B cell (primary cell): ENCODE measurements around the gene RBM17. TPM values are rescaled to one million over a fixed set of nuclear protein-coding genes. Genes with fewer than 3 reads are reported as not detected.
A peak's percentile ranks its signal among the peaks of the same experiment; 100 is the strongest.
"Not testable (repeated sequence)": the region's sequence is repeated elsewhere in the genome, so short reads cannot be mapped to it uniquely, and the experiment has no call there.

ENCODE experiments used
- ATAC-seq: fragments of 200-7000 bp; cut with Tn5 transposase; one replicate; pipeline ENCODE4 v1.10.0; 2021; ENCODE audit warnings: low read depth, mild to moderate bottlenecking, moderate number of reproducible peaks, moderate library complexity
- CTCF ChIA-PET: fragments of 350-600 bp; sonication (Branson Sonifier 250); formaldehyde crosslinking; loops from one replicate; lab custom pipeline; 2021; ENCODE audit warnings: antibody characterized with exemption, inconsistent platforms; lab: Charles Lee
- POLR2A ChIA-PET: fragments of 350-600 bp; sonication (Branson Sonifier 250); formaldehyde crosslinking; loops from one replicate; lab custom pipeline; 2021; ENCODE audit warnings: antibody characterized with exemption; lab: Charles Lee
- DNase-seq: peaks from one replicate; pipeline ENCODE4 v3.0.0; 2013
- H2AFZ ChIP-seq: 2 replicates; pipeline ENCODE4 v1.6.1; 2012; ENCODE audit warnings: mild to moderate bottlenecking, low read depth, low read length; ENCODE audit not compliant: insufficient read depth, poor library complexity, severe bottlenecking
- H3K27ac ChIP-seq, 2 donors: 1 replicate in 1 of 2; 2 replicates in 1 of 2; pipeline ENCODE4 v1.5.1; 2012 to 2013; ENCODE audit warnings: low read length in 2 of 2, mild to moderate bottlenecking in 2 of 2, moderate library complexity in 1 of 2
- H3K27me3 ChIP-seq, 4 experiments: fragments of 200-600 bp in 1 of 4; sonication (generic) in 1 of 4; replicated peaks in 1 of 4; 1 replicate in 2 of 4; 2 replicates in 2 of 4; pipeline versions ENCODE4 v1.6.1 to v1.7.0; 2013 to 2016; ENCODE audit warnings: low read length in 3 of 4, mild to moderate bottlenecking in 2 of 4, mixed read lengths in 1 of 4, moderate library complexity in 1 of 4; ENCODE audit not compliant: insufficient read depth in 4 of 4, control insufficient read depth in 3 of 4; ENCODE audit errors: control extremely low read depth in 1 of 4
- H3K36me3 ChIP-seq, 2 experiments: replicated peaks in 1 of 2; 1 replicate in 1 of 2; 2 replicates in 1 of 2; pipeline versions ENCODE4 v1.6.1 to v1.7.1; 2013; ENCODE audit warnings: low read length in 1 of 2; ENCODE audit not compliant: insufficient read depth in 2 of 2, control insufficient read depth in 1 of 2; ENCODE audit errors: control extremely low read depth in 1 of 2, extremely low read depth in 1 of 2
- H3K4me1 ChIP-seq, 2 donors: fragments of 200-600 bp in 1 of 2; sonication (generic) in 1 of 2; 1 replicate in 1 of 2; 2 replicates in 1 of 2; pipeline versions ENCODE4 v1.5.1 to v1.6.1; 2013 to 2017; ENCODE audit warnings: low read length in 2 of 2; ENCODE audit not compliant: control insufficient read depth in 2 of 2, insufficient read depth in 2 of 2
- H3K4me2 ChIP-seq: replicated peaks from 2 replicates; pipeline ENCODE3; 2012; ENCODE audit warnings: mild to moderate bottlenecking, low read depth, low read length; ENCODE audit not compliant: poor library complexity, severe bottlenecking
- H3K4me3 ChIP-seq, 5 experiments: fragments of 200-600 bp in 1 of 5; sonication (generic) in 1 of 5; 1 replicate in 3 of 5; 2 replicates in 2 of 5; pipeline versions ENCODE4 v1.5.1 to v1.7.0; 2011 to 2016; ENCODE audit warnings: low read length in 4 of 5, mild to moderate bottlenecking in 4 of 5, low read depth in 2 of 5, control low read depth in 1 of 5, moderate library complexity in 1 of 5; ENCODE audit not compliant: insufficient read depth in 1 of 5; ENCODE audit errors: control extremely low read depth in 1 of 5, extremely low read depth in 1 of 5
- H3K79me2 ChIP-seq: fragments of 200-600 bp; sonication (generic); one replicate; pipeline ENCODE4 v1.6.0; 2016; ENCODE audit warnings: low read length; ENCODE audit not compliant: control insufficient read depth, insufficient read depth
- H3K9ac ChIP-seq: fragments of 200-600 bp; sonication (generic); 2 replicates; pipeline ENCODE4 v1.6.1; 2017; ENCODE audit warnings: mild to moderate bottlenecking, low read length, moderate library complexity
- H3K9me3 ChIP-seq, 3 donors: one replicate each; pipeline versions ENCODE4 v1.6.1 to v1.7.1; 2013; ENCODE audit warnings: low read length in 2 of 3; ENCODE audit not compliant: control insufficient read depth in 2 of 3, insufficient read depth in 1 of 3; ENCODE audit errors: control extremely low read depth in 1 of 3
- H4K20me1 ChIP-seq: 2 replicates; pipeline ENCODE4 v1.6.0; 2012; ENCODE audit warnings: mild to moderate bottlenecking, low read length; ENCODE audit not compliant: insufficient read depth, control insufficient read depth, poor library complexity, severe bottlenecking
- H3K27ac Mint-ChIP-seq: one replicate; pipeline ENCODE4 v1.8.0; 2021; ENCODE audit warnings: mixed read lengths
- H3K27me3 Mint-ChIP-seq: one replicate; pipeline ENCODE4 v1.8.0; 2021; ENCODE audit warnings: mixed read lengths
- H3K4me1 Mint-ChIP-seq: one replicate; pipeline ENCODE4 v1.8.0; 2021; ENCODE audit warnings: mixed read lengths
- H3K4me3 Mint-ChIP-seq: one replicate; pipeline ENCODE4 v1.8.0; 2021; ENCODE audit warnings: mixed read lengths
- H3K9me3 Mint-ChIP-seq: one replicate; pipeline ENCODE4 v1.8.0; 2022; ENCODE audit warnings: mixed read lengths; ENCODE audit not compliant: insufficient read depth
- CTCF ChIP-seq: fragments of 200-600 bp; IDR thresholded peaks from one replicate; pipeline ENCODE4 v1.8.0; 2022; ENCODE audit warnings: antibody characterized with exemption, mild to moderate bottlenecking
- EZH2 ChIP-seq: IDR thresholded peaks from 2 replicates; pipeline ENCODE4 v1.6.1; 2012; ENCODE audit warnings: borderline replicate concordance, low read depth, mild to moderate bottlenecking, moderate library complexity, low read length; ENCODE audit not compliant: insufficient read depth, poor library complexity, severe bottlenecking
- WGBS: methylation state at CpG from one replicate; pipeline ENCODE4 v1.1.5; 2013; ENCODE audit warnings: missing lambda C conversion rate; ENCODE audit not compliant: insufficient coverage; 5-methylcytosine and 5-hydroxymethylcytosine counted together
- intact Hi-C: fragments of 100-400 bp; cut with micrococcal nuclease; formaldehyde crosslinking; loops from one replicate; pipeline ENCODE4 v1.10.0; 2022
- polyA plus RNA-seq: library from polyadenylated mRNA; depleted of rRNA; stranded (reverse); fragments of >200 nt; gene quantifications from 2 replicates; pipeline ENCODE4 v1.2.3, GENCODE V29; 2012
- small RNA-seq: library from RNA; depleted of rRNA; stranded (forward); fragments of <200 nt; gene quantifications from one replicate; pipeline ENCODE3, GENCODE V24; 2012; ENCODE audit warnings: low replicate concordance, low read depth; ENCODE audit not compliant: insufficient read length
- total RNA-seq, 2 donors: library from RNA; stranded (reverse); fragments of 120-200 nt in 1 of 2; gene quantifications; 1 replicate in 1 of 2; 2 replicates in 1 of 2; pipeline versions ENCODE4 v1.2.3 to v1.2.4, GENCODE V29; 2013 to 2022

RBM17 gene
- total and polyA plus RNA-seq, 2 donors (not counting 1 experiment from before 2014, with no cell fraction given), result 34.7 to 168 TPM

- Histone ChIP-seq H3K9me3 (no peaks in the 10 kb centered on the region), H3K36me3 (peaks cover 5 to 7% of the 10 kb centered on the region in 2 experiments), H2AFZ (no peak overlapping the region), H4K20me1 (peaks cover 52% of the 10 kb centered on the region), H3K9ac (no peak overlapping the region), H3K79me2 (peaks cover 69% of the 10 kb centered on the region), H3K27me3 (no peaks in the 10 kb centered on the region), H3K4me3 (no peak overlapping the region), H3K4me1 (peaks cover 16 to 19% of the 10 kb centered on the region in 2 donors), H3K4me2 (no peak overlapping the region), H3K27ac (peak overlapping the region in 1 of 2 donors; percentile 96)
- WGBS, result 94% methylated on average over 2 of the region's 6 CpGs
- intact Hi-C loops, result loop anchor here (2.0 to 10.0 kb wide), 2 partner anchors 236 to 480 kb away; partner anchors contain the start of gene TASOR2
- no peak for TF ChIP-seq CTCF
- TF ChIP-seq EZH2, result no peak
- CTCF ChIA-PET, result interaction anchor here (0.6 to 0.7 kb wide), 2 partner anchors 55 to 183 kb away, joined by 3 read pairs; no protein-coding TSS in a partner anchor
- Mint-ChIP-seq H3K4me1 (peaks cover 44% of the 10 kb centered on the region), H3K4me3 (peak overlapping the region; percentile 97), H3K9me3 (no peaks in the 10 kb centered on the region), H3K27me3 (no peaks in the 10 kb centered on the region), H3K27ac (peak overlapping the region; percentile 98)
- POLR2A ChIA-PET, result interaction anchor here (0.7 kb wide), 1 partner anchor 35 kb away, joined by 3 read pairs; no protein-coding TSS in a partner anchor
- no peak for ATAC-seq
- DNase-seq, result no peak
Observed at GRCh38 chr10:6165221-6165725, 76.4 kb downstream of the RBM17 start.

DNA sequence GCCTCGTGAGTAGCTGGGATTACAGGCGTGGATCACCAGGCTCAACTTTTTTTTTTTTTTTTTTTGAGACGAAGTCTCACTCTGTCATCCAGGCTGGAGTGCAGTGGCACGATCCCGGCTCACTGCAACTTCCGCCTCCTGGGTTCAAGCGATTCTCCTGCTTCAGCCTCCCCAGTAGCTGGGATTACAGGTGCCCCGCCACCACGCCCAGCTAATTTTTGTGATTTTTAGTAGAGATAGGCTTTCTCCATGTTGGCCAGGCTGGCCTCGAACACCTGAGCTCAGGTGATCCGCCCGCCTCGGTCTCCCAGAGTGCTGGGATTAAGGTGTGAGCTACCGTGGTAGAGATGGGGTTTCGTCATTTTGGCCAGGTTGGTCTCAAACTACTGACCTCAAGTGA is 77.1 kb downstream of the RBM17 start:
- CTCF ChIA-PET, result interaction anchor here (0.9 kb wide), 1 partner anchor 236 kb away, joined by 3 read pairs; no protein-coding TSS in a partner anchor
- not testable (repeated sequence) for H3K9me3 Mint-ChIP-seq, H3K9me3 ChIP-seq, H3K4me3 Mint-ChIP-seq, H3K27me3 ChIP-seq, H3K27ac ChIP-seq, H3K36me3 ChIP-seq, H3K27ac Mint-ChIP-seq, H3K4me2 ChIP-seq, DNase-seq, ATAC-seq, H3K27me3 Mint-ChIP-seq, H3K4me3 ChIP-seq, H2AFZ ChIP-seq, H3K9ac ChIP-seq
- POLR2A ChIA-PET, result interaction anchor here (0.7 kb wide), 1 partner anchor 34 kb away, joined by 3 read pairs; no protein-coding TSS in a partner anchor
- Histone ChIP-seq H3K4me1 (peaks cover 16 to 19% of the 10 kb centered on the region in 2 donors), H4K20me1 (peaks cover 58% of the 10 kb centered on the region), H3K79me2 (peaks cover 76% of the 10 kb centered on the region)
- peaks cover 47% of the 10 kb centered on the region for H3K4me1 Mint-ChIP-seq
- intact Hi-C loops, result loop anchor here (2.0 to 10.0 kb wide), 2 partner anchors 235 to 481 kb away; partner anchors contain the start of gene TASOR2
- WGBS, result 98% methylated on average over 9 of the region's 15 CpGs

Small RNA genes lying within 50 kb of the gene (small RNA-seq; reads per million reads assigned to genes)
- not detected for gene MIR3155A

Other genes starting within 250 kb of the RBM17 start
- 12.6 and 13.1 TPM in 2 replicates for gene ANKRD16, start 199.1 kb upstream of the RBM17 start, total RNA-seq
- gene ANKRD16, start 199.1 kb upstream of the RBM17 start, polyA plus RNA-seq, result 6.6 and 10.9 TPM in 2 replicates
- 129 and 138 TPM in 2 replicates for gene FBH1, start 198.8 kb upstream of the RBM17 start, total RNA-seq
- 86.4 and 126 TPM in 2 replicates for gene FBH1, start 198.8 kb upstream of the RBM17 start, polyA plus RNA-seq
- gene IL15RA, start 111.5 kb upstream of the RBM17 start, total RNA-seq, result 6.8 and 9.3 TPM in 2 replicates
- 4.6 and 9.6 TPM in 2 replicates for gene IL15RA, start 111.5 kb upstream of the RBM17 start, polyA plus RNA-seq
- 52.7 and 56.7 TPM in 2 replicates for gene IL2RA, start 26.7 kb upstream of the RBM17 start, total RNA-seq
- 3.8 and 7.2 TPM in 2 replicates for gene IL2RA, start 26.7 kb upstream of the RBM17 start, polyA plus RNA-seq
- gene PFKFB3, start 113.9 kb downstream of the RBM17 start, total RNA-seq, result 239 and 251 TPM in 2 replicates
- gene PFKFB3, start 113.9 kb downstream of the RBM17 start, polyA plus RNA-seq, result 13.2 and 16.8 TPM in 2 replicates